Urinary bladder (tissue), 4 donors: ENCODE measurements around the gene SFTPA1. TPM values are rescaled to one million over a fixed set of nuclear protein-coding genes. Genes with fewer than 3 reads are reported as not detected.
"Not testable (repeated sequence)": the region's sequence is repeated elsewhere in the genome, so short reads cannot be mapped to it uniquely, and the experiment has no call there.

ENCODE experiments used
- DNase-seq: peaks from one replicate; pipeline ENCODE4 v3.0.0-alpha.2; 2015; ENCODE audit errors: extremely low spot score
- H3K27ac ChIP-seq: one replicate; pipeline ENCODE4 v1.5.1; 2013; ENCODE audit warnings: low read depth, mild to moderate bottlenecking, moderate library complexity
- H3K36me3 ChIP-seq: one replicate; pipeline ENCODE4 v1.6.1; 2013; ENCODE audit warnings: mild to moderate bottlenecking, moderate library complexity; ENCODE audit not compliant: insufficient read depth
- H3K4me1 ChIP-seq: one replicate; pipeline ENCODE4 v1.6.1; 2013; ENCODE audit warnings: mild to moderate bottlenecking, moderate library complexity; ENCODE audit not compliant: insufficient read depth
- H3K4me3 ChIP-seq: one replicate; pipeline ENCODE4 v1.5.1; 2013; ENCODE audit warnings: low read depth, low read length
- WGBS: extraction: QIAGEN DNeasy Blood & Tissue Kit; methylation state at CpG from one replicate; pipeline ENCODE4 v1.1.7; 2013; 5-methylcytosine and 5-hydroxymethylcytosine counted together
- polyA plus RNA-seq: library from polyadenylated mRNA; stranded (reverse); fragments of 200-250 nt; gene quantifications from one replicate; pipeline ENCODE4 v1.2.3, GENCODE V29; 2013
- total RNA-seq: library from RNA; depleted of rRNA; stranded (reverse); fragments of >200 nt; gene quantifications from one replicate; pipeline ENCODE4 v1.2.3, GENCODE V29; 2014
- donor health status: healthy with polysubstance abuse.
- donor health status: healthy.

SFTPA1 gene
- total RNA-seq: not detected
- not detected for polyA plus RNA-seq

- Histone ChIP-seq H3K36me3 (no peaks in the 10 kb centered on the region), H3K4me3 (no peak within 1 kb of the TSS), H3K27ac (no peak within 1 kb of the TSS), H3K4me1 (no peaks in the 10 kb centered on the region)
- WGBS: 80% methylated on average over 4 of the region's 4 CpGs
- no peak for DNase-seq
These were observed at the start of gene SFTPA1 for GRCh38 chr10:79610601-79611191. Gene SFTPA1, plus strand, starts transcription at chr10:79610939. Its CDS starts 887 bp downstream, at chr10:79611826.

DNA sequence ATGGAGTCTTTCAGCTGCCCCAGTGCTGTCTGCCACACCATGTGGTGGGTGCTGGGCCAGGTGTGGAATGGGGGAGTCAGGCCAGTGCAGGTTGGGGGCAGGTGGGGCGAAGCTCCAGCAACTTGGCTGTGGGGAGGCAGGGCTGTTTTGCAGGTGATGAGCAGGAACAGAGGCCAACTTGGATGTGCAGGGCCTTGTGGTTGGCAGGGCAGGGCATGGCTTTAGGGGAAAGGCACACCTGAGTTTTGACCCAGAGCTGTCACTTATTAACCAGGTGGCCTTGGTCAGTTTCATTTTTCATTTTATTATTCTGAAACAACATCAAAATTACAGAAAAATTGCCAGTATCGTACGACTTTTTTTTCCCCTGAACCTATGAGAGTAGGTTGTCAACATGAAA lies 49.5 kb upstream of the SFTPA1 start:
- Histone ChIP-seq H3K27ac (no peak overlapping the region), H3K4me1 (no peaks in the 10 kb centered on the region), H3K4me3 (no peak overlapping the region), H3K36me3 (no peaks in the 10 kb centered on the region)
- 90% methylated on average over 3 of the region's 3 CpGs for WGBS
- DNase-seq: no peak

DNA sequence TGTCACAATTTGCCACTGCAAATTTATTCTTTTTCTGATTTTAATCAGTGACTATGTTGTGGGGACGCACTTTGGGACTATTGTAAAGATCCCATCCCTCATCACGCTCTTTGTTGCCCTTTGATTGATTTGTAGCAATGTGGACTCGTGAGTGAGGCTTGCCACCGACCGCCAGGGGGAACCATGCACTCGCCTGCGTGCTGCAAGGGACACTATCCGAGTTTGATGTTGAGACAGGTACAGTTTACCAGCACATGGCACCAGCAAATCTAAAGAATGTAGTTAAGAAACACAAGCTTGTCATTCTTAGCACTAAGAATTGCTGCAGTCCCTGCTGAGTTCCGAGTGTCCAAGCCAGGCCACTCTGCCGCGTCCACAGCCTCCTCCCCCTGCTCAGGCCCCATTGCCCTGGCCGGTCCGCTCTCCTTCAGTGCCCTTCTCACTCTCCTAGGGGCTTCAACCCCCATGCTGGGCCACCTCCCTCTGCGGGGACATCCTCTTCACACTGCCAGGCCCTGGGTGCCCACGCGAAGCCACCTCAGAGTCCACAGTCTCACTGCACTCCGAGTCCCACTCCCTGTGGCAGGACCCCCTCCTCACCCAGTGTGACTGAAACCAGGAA lies 48.5 kb upstream of the SFTPA1 start:
- H3K36me3 ChIP-seq: no peaks in the 10 kb centered on the region
- WGBS: 15% methylated on average over 17 of the region's 17 CpGs
- peak; percentile 7 for DNase-seq
- no peak overlapping the region for H3K27ac ChIP-seq
- H3K4me1 ChIP-seq: no peaks in the 10 kb centered on the region
- no peak overlapping the region for H3K4me3 ChIP-seq

DNA sequence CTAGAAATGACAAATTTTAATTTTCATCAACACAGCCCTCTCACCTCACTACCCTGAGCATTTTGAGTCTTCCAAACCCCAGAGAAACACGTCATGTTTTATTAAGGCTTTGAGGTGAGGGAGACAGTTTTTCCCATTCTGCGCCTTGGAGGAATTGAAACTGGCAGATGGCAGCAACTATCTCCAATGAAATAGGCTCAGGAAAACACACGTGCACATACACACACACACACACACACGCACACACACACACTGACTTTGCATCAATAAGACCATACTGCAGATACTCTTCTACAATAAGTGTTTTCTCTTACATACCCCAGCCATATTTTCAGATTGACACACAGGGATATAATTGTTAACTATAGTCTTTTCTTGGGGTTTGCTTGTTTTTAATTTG lies 47.3 kb upstream of the SFTPA1 start:
- DNase-seq: no peak
- WGBS: 74% methylated on average over 4 of the region's 4 CpGs
- no peak overlapping the region for H3K4me3 ChIP-seq
- H3K36me3 ChIP-seq: no peaks in the 10 kb centered on the region
- no peak overlapping the region for H3K27ac ChIP-seq
- no peaks in the 10 kb centered on the region for H3K4me1 ChIP-seq

DNA sequence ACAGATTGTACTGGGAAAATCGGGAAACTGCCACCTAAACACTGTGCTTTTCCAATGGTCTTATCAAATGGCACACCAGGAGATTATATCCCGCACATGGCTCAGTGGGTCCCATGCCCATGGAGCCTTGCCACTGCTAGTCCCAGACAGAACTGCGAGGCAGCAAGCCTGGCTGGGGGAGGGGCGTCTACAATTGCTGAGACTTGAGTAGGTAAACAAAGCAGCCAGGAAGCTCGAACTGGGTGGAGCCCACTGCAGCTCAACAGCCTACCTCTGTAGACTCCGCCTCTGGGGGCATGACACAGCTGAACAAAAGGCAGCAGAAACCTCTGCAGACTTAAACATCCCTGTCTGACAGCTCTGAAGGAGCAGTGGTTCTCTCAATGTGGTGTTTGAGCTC lies 40.1 kb upstream of the SFTPA1 start:
- not testable (repeated sequence) for DNase-seq, H3K4me3 ChIP-seq, H3K27ac ChIP-seq, H3K4me1 ChIP-seq, H3K36me3 ChIP-seq
- 87% methylated on average over 6 of the region's 6 CpGs for WGBS

DNA sequence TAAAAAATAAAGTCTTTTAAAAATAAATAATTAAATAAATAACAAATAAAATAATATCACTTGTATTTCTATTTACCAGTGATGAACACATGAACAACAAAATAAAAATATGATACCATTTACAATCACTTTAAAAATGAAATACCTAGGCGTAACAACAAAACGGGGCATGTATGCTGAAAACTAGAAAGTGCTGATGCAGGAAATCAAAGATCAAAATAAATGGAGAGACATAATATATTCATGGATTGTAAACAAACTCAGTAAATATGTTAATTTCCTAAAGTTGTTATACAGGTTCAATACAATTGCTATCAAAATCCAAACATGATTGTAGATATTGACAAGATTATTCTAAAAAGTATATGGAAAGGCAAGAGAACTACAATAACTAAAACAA lies 31.4 kb upstream of the SFTPA1 start:
- no peak for DNase-seq
- Histone ChIP-seq H3K4me3 (no peak overlapping the region), H3K36me3 (no peaks in the 10 kb centered on the region), H3K27ac (no peak overlapping the region), H3K4me1 (no peaks in the 10 kb centered on the region)
- WGBS: 94% methylated on average over 2 of the region's 2 CpGs

GRCh38 chr10:79581044-79581443 lies 29.7 kb upstream of the SFTPA1 start:
- Histone ChIP-seq H3K27ac (no peak overlapping the region), H3K4me3 (no peak overlapping the region), H3K36me3 (no peaks in the 10 kb centered on the region), H3K4me1 (no peaks in the 10 kb centered on the region)
- DNase-seq: no peak

DNA sequence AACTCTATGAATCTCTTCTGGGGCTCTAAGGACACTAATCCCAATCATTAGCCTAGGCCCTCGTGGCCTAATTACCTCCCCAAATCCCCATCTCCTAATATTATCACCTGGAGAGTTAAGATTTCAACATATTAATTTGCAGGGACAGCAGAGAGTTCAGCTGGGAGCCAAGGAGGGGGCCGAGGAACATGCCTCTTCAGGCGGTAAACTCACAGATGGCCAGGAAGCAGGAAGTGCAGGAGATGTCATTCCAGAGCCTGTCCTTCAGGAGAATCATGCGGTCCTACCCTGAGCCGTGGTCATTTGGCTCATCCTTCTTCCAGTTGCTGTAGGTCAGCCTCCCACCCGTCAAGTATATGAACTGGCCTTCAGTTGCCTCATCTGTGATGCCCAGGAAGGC lies 28.6 kb upstream of the SFTPA1 start:
- no peaks in the 10 kb centered on the region for H3K4me1 ChIP-seq
- H3K4me3 ChIP-seq: no peak overlapping the region
- 82% methylated on average over 6 of the region's 6 CpGs for WGBS
- H3K27ac ChIP-seq: no peak overlapping the region
- no peak for DNase-seq
- no peaks in the 10 kb centered on the region for H3K36me3 ChIP-seq

GRCh38 chr10:79582954-79583353 lies 27.8 kb upstream of the SFTPA1 start:
- WGBS: 83% methylated on average over 6 of the region's 6 CpGs
- not testable (repeated sequence) for H3K4me3 ChIP-seq, H3K4me1 ChIP-seq, DNase-seq, H3K27ac ChIP-seq, H3K36me3 ChIP-seq

DNA sequence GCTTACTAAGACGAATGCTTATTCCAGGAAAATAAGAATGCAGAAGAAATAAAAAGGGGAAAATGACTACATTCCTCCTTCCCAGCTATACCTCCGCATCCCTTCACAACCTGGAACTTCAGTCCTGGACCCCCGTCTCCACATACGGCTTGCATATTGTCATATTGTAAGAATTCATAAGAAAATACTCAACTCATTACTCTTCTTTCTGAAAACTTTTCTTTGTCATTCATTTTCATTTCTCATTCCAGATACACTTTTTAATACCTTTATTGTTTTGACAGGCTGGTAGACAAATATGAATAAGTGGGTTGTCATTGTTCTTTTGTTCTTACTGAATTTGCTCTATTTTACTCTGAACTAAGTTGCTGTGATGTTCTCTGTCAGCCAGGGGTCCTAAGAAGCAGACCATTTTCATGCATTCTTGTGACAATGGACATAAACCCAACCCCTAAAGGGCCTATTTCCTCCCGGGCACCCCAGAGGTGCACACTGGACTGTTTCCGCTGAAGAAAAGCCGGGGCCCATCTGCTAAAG lies 27.2 kb upstream of the SFTPA1 start:
- H3K4me1 ChIP-seq: no peaks in the 10 kb centered on the region
- H3K36me3 ChIP-seq: no peaks in the 10 kb centered on the region
- no peak overlapping the region for H3K27ac ChIP-seq
- no peak overlapping the region for H3K4me3 ChIP-seq
- no peak for DNase-seq
- 85% methylated on average over 7 of the region's 7 CpGs for WGBS

DNA sequence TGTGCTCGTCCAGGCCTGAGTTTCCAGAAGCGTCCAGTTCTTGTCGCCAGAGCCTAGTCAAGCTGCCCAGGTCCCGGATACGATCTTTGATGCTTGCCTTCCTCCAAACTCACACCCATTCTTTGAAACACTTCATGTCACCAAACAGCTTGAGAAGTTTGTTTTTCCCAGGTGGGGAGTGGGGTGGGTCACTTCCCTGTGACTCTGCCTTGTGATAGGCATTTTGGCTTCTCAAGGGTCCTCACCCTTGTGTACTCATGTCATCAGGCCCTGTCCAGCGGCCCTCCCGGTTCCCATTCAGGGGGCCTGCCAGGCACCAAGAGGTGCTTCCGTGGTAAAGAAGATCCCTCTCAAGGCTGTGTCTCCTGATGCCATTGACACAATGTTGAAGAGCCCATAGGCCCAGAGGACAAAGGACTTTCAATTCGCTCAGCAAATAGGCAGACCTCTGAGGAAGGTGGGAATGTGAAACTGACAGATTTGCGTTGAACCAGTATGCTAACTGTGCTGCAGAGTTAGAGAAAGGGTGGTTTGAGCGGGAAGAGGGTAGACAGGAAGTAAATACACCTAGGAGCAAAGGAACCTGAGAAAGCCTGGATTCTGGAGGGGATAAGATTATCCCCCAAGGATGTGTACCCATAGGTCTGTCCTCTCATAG lies 24.7 kb upstream of the SFTPA1 start:
- H3K36me3 ChIP-seq: no peaks in the 10 kb centered on the region
- 90% methylated on average over 11 of the region's 11 CpGs for WGBS
- H3K4me1 ChIP-seq: no peaks in the 10 kb centered on the region
- DNase-seq: no peak
- H3K4me3 ChIP-seq: no peak overlapping the region
- H3K27ac ChIP-seq: no peak overlapping the region

- Histone ChIP-seq H3K27ac (no peak overlapping the region), H3K4me1 (no peaks in the 10 kb centered on the region), H3K4me3 (no peak overlapping the region), H3K36me3 (no peaks in the 10 kb centered on the region)
- DNase-seq: no peak
- WGBS: 45% methylated on average over 2 of the region's 2 CpGs
These were observed 23.8 kb upstream of the SFTPA1 start for GRCh38 chr10:79586933-79587332.

DNA sequence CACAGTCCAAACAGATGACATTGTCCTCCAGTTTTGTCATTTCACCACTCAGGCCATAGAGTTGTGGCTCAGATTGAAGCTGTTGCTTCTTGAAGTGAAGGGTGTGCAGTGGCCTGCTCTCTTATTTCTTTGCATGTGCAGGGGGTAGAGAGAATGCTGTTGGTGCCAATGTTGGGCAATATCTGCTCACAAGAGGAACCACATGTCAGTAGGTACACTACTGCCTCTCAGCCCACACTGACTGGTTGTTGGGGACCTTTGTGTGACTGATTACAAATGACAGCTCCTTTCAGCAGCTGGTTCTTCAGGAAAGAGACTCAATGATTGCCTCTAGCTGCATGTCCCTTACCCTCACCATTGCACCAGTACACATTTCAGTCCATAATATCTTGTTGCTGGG lies 21.9 kb upstream of the SFTPA1 start:
- Histone ChIP-seq H3K36me3 (no peaks in the 10 kb centered on the region), H3K27ac (no peak overlapping the region), H3K4me1 (no peaks in the 10 kb centered on the region), H3K4me3 (no peak overlapping the region)
- DNase-seq: no peak

GRCh38 chr10:79593377-79593776 lies 17.4 kb upstream of the SFTPA1 start:
- H3K36me3 ChIP-seq: no peaks in the 10 kb centered on the region
- 84% methylated on average over 1 of the region's 1 CpG for WGBS
- no peak overlapping the region for H3K27ac ChIP-seq
- DNase-seq: no peak
- H3K4me3 ChIP-seq: no peak overlapping the region
- H3K4me1 ChIP-seq: no peaks in the 10 kb centered on the region
